Hematopoietic multipotent progenitor cell treated with erythropoietin and hydrocortisone succinate and interleukin-3 and kit ligand, for 17 days (in vitro differentiated cells): ENCODE data around the gene MSLN.
"Not testable (repeated sequence)": the region's sequence is repeated elsewhere in the genome, so short reads cannot be mapped to it uniquely, and the experiment has no call there.

ENCODE experiments used
- DNase-seq: peaks from one replicate; pipeline ENCODE4 v3.0.0-alpha.2; 2015; ENCODE audit warnings: low spot score

Gene MSLN

GRCh38 chr16:735982-736453, 24.5 kb upstream of the MSLN start:
- DNase-seq: no peak

- DNase-seq: no peak
Measured at GRCh38 chr16:736936-737481, 23.5 kb upstream of the MSLN start.

- DNase-seq: no peak
Measured at GRCh38 chr16:739560-740458, 20.7 kb upstream of the MSLN start.

GRCh38 chr16:740459-740763, 20.1 kb upstream of the MSLN start:
- no peak for DNase-seq

- DNase-seq: peak; percentile 91
Measured at GRCh38 chr16:740764-741505, 19.6 kb upstream of the MSLN start, which contains the start of gene CIAO3. CIAO3 (minus strand) TSS chr16:740997; CDS start chr16:740985, 12 bp downstream.

GRCh38 chr16:741986-742629, 18.4 kb upstream of the MSLN start:
- no peak for DNase-seq

GRCh38 chr16:742894-743293, 17.6 kb upstream of the MSLN start:
- DNase-seq: not testable (repeated sequence)

- no peak for DNase-seq
Measured at GRCh38 chr16:743794-744500, 16.6 kb upstream of the MSLN start.

- DNase-seq: no peak
Measured at GRCh38 chr16:745739-746138, 14.8 kb upstream of the MSLN start.

GRCh38 chr16:746637-747036, 13.9 kb upstream of the MSLN start:
- DNase-seq: no peak

- no peak for DNase-seq
Measured at GRCh38 chr16:747978-748746, 12.4 kb upstream of the MSLN start.

- no peak for DNase-seq
Measured at GRCh38 chr16:749010-749409, 11.5 kb upstream of the MSLN start.

GRCh38 chr16:750485-750884, 10.0 kb upstream of the MSLN start:
- DNase-seq: no peak

- DNase-seq: no peak
Measured at GRCh38 chr16:751152-752006, 9.2 kb upstream of the MSLN start.

- DNase-seq: no peak
Measured at GRCh38 chr16:752007-752312, 8.6 kb upstream of the MSLN start.

GRCh38 chr16:754121-754607, 6.4 kb upstream of the MSLN start:
- not testable (repeated sequence) for DNase-seq

GRCh38 chr16:754656-755055, 5.9 kb upstream of the MSLN start:
- no peak for DNase-seq

GRCh38 chr16:756428-756827, 4.1 kb upstream of the MSLN start:
- no peak for DNase-seq

- no peak for DNase-seq
Measured at GRCh38 chr16:759110-759910, 1.2 kb upstream of the MSLN start.
